ENCODE results near the gene KRTAP8-1.

The KRTAP8-1 gene, protein sequence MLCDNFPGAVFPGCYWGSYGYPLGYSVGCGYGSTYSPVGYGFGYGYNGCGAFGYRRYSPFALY

GRCh38 chr21:30813174-30813573, at the start of gene KRTAP8-1:
TSS of gene KRTAP8-1 (minus strand) at chr21:30813274. CDS start at chr21:30813220, 54 bp downstream.
- no peak for DNase-seq (ENCODE audit: low read depth)

DNA sequence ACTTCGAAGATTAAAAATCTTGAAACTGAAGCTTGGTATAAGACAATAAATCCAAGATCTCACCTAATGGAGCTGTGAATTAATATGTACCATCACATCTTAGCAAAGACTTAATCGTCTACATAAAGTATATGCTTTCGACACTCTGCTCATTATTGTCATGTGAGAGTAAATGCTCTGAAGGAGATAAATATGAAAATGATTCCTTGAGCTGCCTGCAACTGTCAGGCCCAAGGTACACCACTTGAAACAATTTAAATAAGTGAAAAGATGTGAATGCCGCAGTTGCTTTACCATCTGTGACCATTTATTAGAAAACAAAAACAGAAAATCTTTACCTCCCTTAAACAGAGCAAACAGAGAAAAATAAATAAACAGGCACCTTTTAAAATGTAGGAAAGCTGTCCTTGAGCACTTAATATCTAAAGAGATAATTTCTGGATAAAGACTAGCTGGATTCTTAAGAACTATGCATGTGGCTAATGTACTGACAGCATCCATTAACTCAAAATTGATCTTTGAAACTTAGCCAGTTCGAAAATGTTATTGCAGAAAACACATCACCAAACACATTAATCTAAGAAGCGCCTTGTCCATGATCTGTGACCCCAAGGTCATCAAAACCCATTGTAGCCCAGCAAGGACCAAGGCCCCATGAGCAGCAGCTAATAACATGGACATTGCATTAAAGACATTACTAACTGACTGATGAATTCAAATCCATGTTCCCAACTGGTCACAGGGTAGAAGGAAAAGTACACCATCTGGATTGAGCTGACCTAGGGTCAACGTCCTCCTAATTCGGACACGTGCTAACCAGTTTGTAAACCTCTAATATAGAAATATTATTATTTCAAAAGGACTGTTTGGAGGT, 34.8 kb upstream of the KRTAP8-1 start:
- DNase-seq (ENCODE audit: low read depth), result no peak

DNA sequence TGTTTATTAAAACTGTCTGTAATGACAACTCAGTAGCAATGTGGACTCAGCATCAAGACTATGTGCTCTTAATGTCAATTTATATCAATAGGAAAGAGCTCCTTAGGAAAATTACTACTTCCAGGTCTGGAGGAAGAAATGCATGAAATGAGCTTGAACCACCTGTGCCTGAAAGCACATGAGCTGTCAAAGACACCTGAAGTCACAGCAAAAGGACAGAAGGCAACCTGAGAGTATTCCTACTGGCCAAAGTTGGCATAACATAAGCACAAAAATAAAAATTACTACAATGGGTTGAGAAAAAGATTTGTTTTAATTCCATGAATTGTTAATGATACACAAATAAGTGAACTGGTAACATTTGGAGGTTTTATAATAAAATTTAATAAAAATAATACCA, 29.9 kb upstream of the KRTAP8-1 start:
- DNase-seq (ENCODE audit: low read depth), result no peak

DNA sequence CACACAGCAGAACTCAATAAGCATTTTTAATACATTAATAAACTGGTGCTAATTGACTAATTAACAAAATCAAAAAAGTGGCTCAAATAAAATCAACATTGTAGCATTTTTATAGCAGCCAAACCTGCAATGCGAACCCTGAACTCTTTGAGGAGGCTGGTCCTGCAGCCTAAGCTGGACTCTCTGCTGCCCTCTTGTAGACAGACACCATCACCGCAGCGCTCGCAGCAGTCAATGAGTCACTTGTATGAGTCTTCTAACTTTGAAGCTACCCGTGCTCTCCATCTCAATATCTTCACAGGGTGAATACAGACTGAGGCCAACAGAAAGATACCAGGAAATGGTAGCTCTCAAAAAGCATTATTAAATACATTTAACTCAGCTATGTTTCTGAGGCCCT, 26.2 kb upstream of the KRTAP8-1 start:
- no peak for DNase-seq (ENCODE audit: low read depth)

GRCh38 chr21:30838536-30838935, 25.5 kb upstream of the KRTAP8-1 start:
- DNase-seq (ENCODE audit: low read depth), result no peak

DNA sequence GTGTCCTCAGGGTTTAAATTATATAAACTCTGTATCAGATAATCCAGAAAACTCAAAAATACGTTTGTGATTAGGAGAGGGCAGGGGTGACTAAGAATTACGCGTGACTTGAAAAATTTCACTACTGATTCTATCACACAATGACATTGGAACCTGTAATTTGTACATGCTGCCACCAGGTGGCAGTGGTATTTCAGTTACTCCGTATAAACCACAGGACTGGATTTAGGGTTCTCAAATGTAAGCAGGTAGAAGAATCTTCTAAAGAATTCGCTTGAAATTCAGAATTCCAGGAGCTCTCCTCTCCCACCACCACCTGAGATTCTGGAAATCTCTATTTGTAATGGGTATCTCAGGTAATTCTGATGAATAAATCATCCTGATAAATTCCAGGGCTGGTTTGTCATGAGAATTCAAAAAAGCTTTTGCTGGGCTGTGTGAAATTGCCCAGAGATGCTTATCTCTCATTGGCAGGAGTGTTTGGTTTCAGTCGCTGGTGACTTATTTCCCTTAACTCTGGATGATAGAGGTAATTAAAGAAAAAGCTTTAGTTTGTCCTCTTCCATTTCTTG, 18.2 kb upstream of the KRTAP8-1 start:
- DNase-seq (ENCODE audit: low read depth), result no peak

DNA sequence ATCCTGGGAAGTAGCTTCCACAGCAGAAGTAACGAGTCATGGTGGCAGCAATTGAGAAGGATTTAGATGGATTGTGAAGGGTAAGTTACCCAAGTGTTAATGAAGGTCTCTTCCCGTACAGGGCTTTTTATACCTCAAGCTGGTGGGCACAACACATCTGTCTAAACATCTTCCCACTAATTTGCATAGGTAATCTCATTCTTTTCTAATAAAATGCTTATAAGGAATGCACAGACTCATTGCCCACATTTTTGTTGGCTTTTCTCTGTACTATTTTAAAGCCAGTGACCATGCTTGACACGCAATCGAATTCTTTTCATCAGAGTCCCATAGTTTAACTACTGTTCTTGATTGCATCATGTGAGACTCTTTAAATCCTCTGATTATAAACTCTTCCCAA, 16.6 kb upstream of the KRTAP8-1 start, which contains the start of gene KRTAP7-1:
Gene KRTAP7-1 (minus strand): TSS at position 101 of the 400 bp plus-strand sequence. CDS start 61 bp downstream, at position 40.
- DNase-seq (ENCODE audit: low read depth), result no peak

DNA sequence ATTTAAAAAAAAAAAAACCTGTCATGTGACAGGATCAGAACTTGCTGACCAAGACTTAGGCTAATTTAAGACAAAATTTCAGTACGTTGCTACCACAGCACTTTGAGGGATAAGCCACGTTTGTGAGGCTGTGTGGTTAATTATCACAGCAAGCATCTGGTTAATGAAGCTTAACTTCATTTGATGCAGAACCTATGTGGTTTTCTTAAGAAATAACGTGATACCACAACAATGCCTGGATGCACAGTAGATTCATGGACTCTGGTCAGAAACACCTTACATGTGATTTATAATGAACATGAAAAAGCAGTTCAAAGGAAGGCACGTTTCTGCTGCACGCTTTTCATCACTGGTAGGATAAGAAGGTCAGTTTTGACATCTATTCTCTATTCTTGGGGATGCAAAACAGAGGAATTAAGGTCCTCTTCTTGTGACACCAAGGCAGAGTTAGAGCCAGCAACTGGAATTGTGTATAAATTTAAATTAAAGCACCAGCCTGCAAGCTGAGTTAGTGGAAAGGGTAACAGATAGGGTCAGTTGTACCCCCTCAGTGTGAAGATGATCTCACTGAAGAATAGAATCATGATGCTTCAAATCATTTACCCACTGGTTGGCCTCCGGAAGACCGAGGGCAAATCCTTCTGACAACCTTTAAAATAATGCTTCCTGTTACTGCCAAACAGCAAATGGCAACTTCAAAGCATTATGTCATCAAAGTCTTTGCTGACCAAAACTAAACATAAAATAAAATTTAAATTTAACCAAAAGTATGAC, 6.0 kb upstream of the KRTAP8-1 start:
- DNase-seq (ENCODE audit: low read depth), result no peak

GRCh38 chr21:30800605-30801004, 12.5 kb downstream of the KRTAP8-1 start:
- DNase-seq (ENCODE audit: low read depth), result no peak

DNA sequence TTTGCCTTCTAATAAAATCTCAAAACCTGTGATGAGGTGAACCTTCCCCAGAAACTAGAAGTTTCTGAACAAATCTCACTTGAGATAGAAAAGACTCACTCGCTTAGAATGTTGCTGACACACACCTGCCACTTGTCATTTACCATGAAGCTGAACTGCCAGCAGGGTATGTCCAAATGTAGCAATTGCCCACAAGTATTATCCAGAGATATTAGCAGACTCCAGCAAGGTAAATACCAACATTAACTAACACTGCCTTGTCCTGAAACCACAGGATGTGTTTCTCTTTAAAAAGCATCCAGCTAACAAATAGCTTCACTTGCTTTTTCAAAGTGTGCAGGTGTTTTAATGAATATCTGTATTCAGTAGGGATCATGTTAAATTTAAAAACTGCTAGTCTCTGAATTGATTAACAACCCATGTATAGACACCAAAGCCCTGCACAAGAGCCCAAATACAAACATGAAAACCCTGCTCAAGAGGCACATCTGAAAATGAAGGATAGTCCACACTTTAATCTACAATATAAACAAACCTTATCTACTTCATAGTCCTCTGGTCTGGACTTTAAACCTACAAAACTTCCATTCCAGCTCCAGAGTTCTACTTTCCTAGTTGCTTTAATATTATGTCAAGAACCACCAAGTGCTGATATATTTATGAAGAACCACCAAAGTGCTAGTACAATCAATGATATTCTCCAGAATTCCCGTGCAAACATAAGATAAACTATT, 19.3 kb downstream of the KRTAP8-1 start:
- DNase-seq (ENCODE audit: low read depth), result no peak

DNA sequence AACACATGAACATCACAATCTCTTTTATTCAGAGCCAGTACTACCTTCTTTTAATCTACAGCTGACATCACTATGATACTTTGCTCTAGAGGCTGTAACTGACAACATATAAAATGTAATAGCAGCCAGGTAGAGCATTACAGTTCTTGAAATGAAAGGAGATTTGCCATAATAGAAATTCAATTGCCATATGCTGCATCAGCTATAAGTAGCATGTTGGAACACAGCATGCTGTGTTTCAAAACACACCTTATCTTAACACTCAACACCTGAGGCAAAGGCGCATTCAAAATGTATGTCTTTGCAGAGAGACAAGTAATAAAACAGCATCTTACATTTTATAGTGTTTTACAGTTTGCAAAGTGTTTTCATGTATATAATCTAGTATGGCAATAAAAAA, 33.8 kb downstream of the KRTAP8-1 start:
- DNase-seq (ENCODE audit: low read depth), result no peak

GRCh38 chr21:30769724-30770431, 43.2 kb downstream of the KRTAP8-1 start:
- DNase-seq (ENCODE audit: low read depth), result no peak

Measured in EH (cell line).